HepG2 (cell line): ENCODE measurements around the gene SCAND1. TPM values are rescaled to one million over a fixed set of nuclear protein-coding genes. Genes with fewer than 3 reads are reported as not detected.

Experiments
- BRF2 ChIP-seq: sonication (generic); formaldehyde crosslinking; IDR thresholded peaks from 2 replicates; pipeline ENCODE4 v1.8.1; 2022; ENCODE audit warnings: mild to moderate bottlenecking, missing genetic modification reagents
- EHMT2 ChIP-seq: fragments of 200-600 bp; sonication (generic); IDR thresholded peaks from 2 replicates; pipeline ENCODE4 v1.7.0; 2017; ENCODE audit warnings: antibody characterized with exemption, low read depth, low read length, borderline replicate concordance
- ELF1 ChIP-seq: sonication (generic); formaldehyde crosslinking; IDR thresholded peaks from 2 replicates; pipeline ENCODE4 v1.4.0; 2020; ENCODE audit warnings: missing genetic modification reagents
- KLF12 ChIP-seq: sonication (generic); formaldehyde crosslinking; IDR thresholded peaks from 2 replicates; pipeline ENCODE4 v1.4.0; 2020; ENCODE audit warnings: missing genetic modification reagents, borderline replicate concordance
- KLF16 ChIP-seq, 2 experiments: sonication (generic) in 1 of 2; formaldehyde crosslinking in 1 of 2; IDR thresholded peaks; 2 replicates each; pipeline versions ENCODE4 v1.6.1 to v1.8.0; 2016 to 2023; ENCODE audit warnings: missing genetic modification reagents in 2 of 2, missing compliant biosample characterization in 1 of 2
- KMT2A ChIP-seq: sonication (generic); formaldehyde crosslinking; IDR thresholded peaks from 2 replicates; pipeline ENCODE4 v1.4.0; 2020; ENCODE audit warnings: missing genetic modification reagents
- MZF1 ChIP-seq: sonication (generic); formaldehyde crosslinking; IDR thresholded peaks from 2 replicates; pipeline ENCODE4 v1.8.1; 2023; ENCODE audit warnings: mild to moderate bottlenecking, missing genetic modification reagents, borderline replicate concordance
- NCOR1 ChIP-seq: fragments of 200-600 bp; sonication (generic); IDR thresholded peaks from 2 replicates; pipeline ENCODE4 v1.7.0; 2017; ENCODE audit warnings: antibody characterized with exemption, low read length, borderline replicate concordance
- NFE2L2 ChIP-seq: fragments of 150-350 bp; IDR thresholded peaks from 2 replicates; pipeline ENCODE4 v1.6.1; 2014; ENCODE audit warnings: low read length
- NFYC ChIP-seq: IDR thresholded peaks from 2 replicates; pipeline ENCODE4 v1.6.1; 2016; ENCODE audit warnings: missing genetic modification reagents, missing compliant biosample characterization
- RFX3 ChIP-seq: IDR thresholded peaks from 2 replicates; pipeline ENCODE4 v1.6.1; 2016; ENCODE audit warnings: missing biosample characterization, missing genetic modification reagents
- RNF2 ChIP-seq: fragments of 450-650 bp; conservative IDR thresholded peaks from 2 replicates; pipeline ENCODE4 v1.6.1; 2016; ENCODE audit warnings: low read depth
- RNF219 ChIP-seq: sonication (generic); formaldehyde crosslinking; IDR thresholded peaks from 2 replicates; pipeline ENCODE4 v1.5.0; 2020; ENCODE audit warnings: mild to moderate bottlenecking, missing genetic modification reagents
- SP4 ChIP-seq: sonication (generic); formaldehyde crosslinking; IDR thresholded peaks from 2 replicates; pipeline ENCODE4 v1.8.1; 2023; ENCODE audit warnings: mild to moderate bottlenecking, missing genetic modification reagents
- TCF12 ChIP-seq, 2 experiments: fragments of 450-650 bp in 1 of 2; sonication (generic) in 1 of 2; formaldehyde crosslinking in 1 of 2; IDR thresholded peaks; 2 replicates each; pipeline versions ENCODE4 v1.6.1 to v1.8.0; 2017 to 2022; ENCODE audit warnings: antibody characterized with exemption in 1 of 2, mild to moderate bottlenecking in 1 of 2, missing genetic modification reagents in 1 of 2, moderate library complexity in 1 of 2
- ZNF235 ChIP-seq: sonication (generic); formaldehyde crosslinking; IDR thresholded peaks from 2 replicates; pipeline ENCODE4 v1.8.1; 2023; ENCODE audit warnings: mild to moderate bottlenecking, missing genetic modification reagents, borderline replicate concordance
- ZNF510 ChIP-seq: sonication (generic); formaldehyde crosslinking; IDR thresholded peaks from 2 replicates; pipeline ENCODE4 v1.4.0; 2020; ENCODE audit warnings: low read depth, mild to moderate bottlenecking, missing genetic modification reagents
- ZNF546 ChIP-seq: sonication (generic); formaldehyde crosslinking; conservative IDR thresholded peaks from 2 replicates; pipeline ENCODE4 v1.8.1; 2023; ENCODE audit warnings: mild to moderate bottlenecking, missing genetic modification reagents
- ZNF615 ChIP-seq: sonication (generic); formaldehyde crosslinking; IDR thresholded peaks from 2 replicates; pipeline ENCODE4 v1.5.0; 2020; ENCODE audit warnings: mild to moderate bottlenecking, missing genetic modification reagents, borderline replicate concordance
- ZNF619 ChIP-seq: sonication (generic); formaldehyde crosslinking; IDR thresholded peaks from 2 replicates; pipeline ENCODE4 v1.4.0; 2020; ENCODE audit warnings: mild to moderate bottlenecking, missing genetic modification reagents
- ZNF746 ChIP-seq: sonication (generic); formaldehyde crosslinking; IDR thresholded peaks from 2 replicates; pipeline ENCODE4 v1.8.0; 2022; ENCODE audit warnings: mild to moderate bottlenecking, missing genetic modification reagents
- ZNF792 ChIP-seq: IDR thresholded peaks from 2 replicates; pipeline ENCODE4 v1.6.1; 2016
- polyA plus RNA-seq, 8 experiments: library from polyadenylated mRNA; depleted of rRNA in 3 of 8; stranded (reverse) in 7 of 8; unstranded in 1 of 8; fragments of >200 nt; fragmentation: Illumina TruSeq in 4 of 8; extraction: Trizol in 4 of 8; gene quantifications; 2 replicates each; pipeline versions ENCODE4 v1.2.1 to v1.2.3, GENCODE V29; 2011 to 2016; ENCODE audit warnings: low read depth in 4 of 8, missing spikeins in 1 of 8, mixed read lengths in 1 of 8; ENCODE audit not compliant: insufficient read depth in 1 of 8
- total RNA-seq, 5 experiments: library from RNA; depleted of rRNA; stranded (reverse); fragments of >200 nt; fragmentation: Illumina TruSeq; extraction: Trizol; gene quantifications; 2 replicates each; pipeline ENCODE4 v1.2.3, GENCODE V29; 2016; ENCODE audit warnings: low read depth in 1 of 5
- TF ChIP-seq, protein P1 (sequence below): fragments of 450-650 bp; IDR thresholded peaks from 2 replicates; pipeline ENCODE4 v1.6.1; 2017
- TF ChIP-seq, protein P2 (sequence below): IDR thresholded peaks from 2 replicates; pipeline ENCODE4 v1.6.1; 2016; ENCODE audit warnings: missing compliant biosample characterization, missing genetic modification reagents, borderline replicate concordance

The SCAND1 gene
- total and polyA plus RNA-seq, 2 of the 13 experiments (the other 11 are each of a cell fraction or from before 2014, with no cell fraction given): 19.3 to 109 TPM

DNA sequence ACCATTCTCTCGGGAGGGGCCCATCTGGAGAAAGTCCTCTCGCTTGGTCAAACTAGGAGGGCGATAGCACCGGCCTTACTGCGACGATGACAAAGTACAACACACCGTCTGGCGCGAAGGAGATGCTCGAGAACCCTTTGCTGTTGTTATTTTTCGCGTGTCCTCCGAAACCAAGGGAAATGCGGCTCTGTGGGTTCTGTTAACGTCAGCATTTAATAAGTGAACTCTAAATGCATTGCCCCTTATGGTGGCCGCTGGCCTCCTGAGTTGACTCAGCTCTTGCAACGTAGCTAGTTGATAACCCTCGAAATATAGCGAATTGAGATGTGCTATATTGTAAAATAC is 577 bp upstream of the SCAND1 start (continued):
- TF ChIP-seq, protein P1, sequence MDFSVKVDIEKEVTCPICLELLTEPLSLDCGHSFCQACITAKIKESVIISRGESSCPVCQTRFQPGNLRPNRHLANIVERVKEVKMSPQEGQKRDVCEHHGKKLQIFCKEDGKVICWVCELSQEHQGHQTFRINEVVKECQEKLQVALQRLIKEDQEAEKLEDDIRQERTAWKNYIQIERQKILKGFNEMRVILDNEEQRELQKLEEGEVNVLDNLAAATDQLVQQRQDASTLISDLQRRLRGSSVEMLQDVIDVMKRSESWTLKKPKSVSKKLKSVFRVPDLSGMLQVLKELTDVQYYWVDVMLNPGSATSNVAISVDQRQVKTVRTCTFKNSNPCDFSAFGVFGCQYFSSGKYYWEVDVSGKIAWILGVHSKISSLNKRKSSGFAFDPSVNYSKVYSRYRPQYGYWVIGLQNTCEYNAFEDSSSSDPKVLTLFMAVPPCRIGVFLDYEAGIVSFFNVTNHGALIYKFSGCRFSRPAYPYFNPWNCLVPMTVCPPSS: no peak
- TF ChIP-seq BRF2 (CRISPR knock-in tag) (no peak), ZNF619 (CRISPR knock-in tag) (no peak), ZNF546 (CRISPR knock-in tag) (no peak), TCF12 (IDR thresholded peaks at IDR 0.05) (no peak), TCF12 (CRISPR knock-in tag; IDR thresholded peaks at IDR 0.05) (0 out of 2 replicates have a peak, but pooled peaks have one; percentile 6), ZNF792 (CRISPR knock-in tag) (no peak), KMT2A (CRISPR knock-in tag) (no peak), ZNF746 (CRISPR knock-in tag) (0 out of 2 replicates have a peak, but pooled peaks have one; percentile 5), RNF219 (peak; percentile 96), ELF1 (no peak), ZNF235 (CRISPR knock-in tag) (peak; percentile 3; the same call in 1 of the 2 replicates), MZF1 (CRISPR knock-in tag) (no peak; the same call in 1 of the 2 replicates), EHMT2 (0 out of 2 replicates have a peak, but pooled peaks have one; percentile 9), KLF16 (CRISPR knock-in tag; IDR thresholded peaks at IDR 0.05) (0 out of 4 replicates have a peak, but pooled peaks of 1 of the 2 experiments have one; percentile 3), RNF2 (no peak), RFX3 (no peak), NFE2L2 (peak; percentile 2; the same call in 1 of the 2 replicates), ZNF510 (CRISPR knock-in tag) (0 out of 2 replicates have a peak, but pooled peaks have one; percentile 13), SP4 (CRISPR knock-in tag) (no peak), NCOR1 (0 out of 2 replicates have a peak, but pooled peaks have one; percentile 13), KLF12 (CRISPR knock-in tag) (no peak), NFYC (no peak), ZNF615 (CRISPR knock-in tag) (0 out of 2 replicates have a peak, but pooled peaks have one; percentile 70)
- TF ChIP-seq, protein P2, sequence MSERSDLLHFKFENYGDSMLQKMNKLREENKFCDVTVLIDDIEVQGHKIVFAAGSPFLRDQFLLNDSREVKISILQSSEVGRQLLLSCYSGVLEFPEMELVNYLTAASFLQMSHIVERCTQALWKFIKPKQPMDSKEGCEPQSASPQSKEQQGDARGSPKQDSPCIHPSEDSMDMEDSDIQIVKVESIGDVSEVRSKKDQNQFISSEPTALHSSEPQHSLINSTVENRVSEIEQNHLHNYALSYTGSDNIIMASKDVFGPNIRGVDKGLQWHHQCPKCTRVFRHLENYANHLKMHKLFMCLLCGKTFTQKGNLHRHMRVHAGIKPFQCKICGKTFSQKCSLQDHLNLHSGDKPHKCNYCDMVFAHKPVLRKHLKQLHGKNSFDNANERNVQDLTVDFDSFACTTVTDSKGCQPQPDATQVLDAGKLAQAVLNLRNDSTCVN: 0 out of 2 replicates have a peak, but pooled peaks have one; percentile 1
- TF ChIP-seq, all 625 proteins: peak for 22
